ENCODE results near the gene MARCHF10. TPM values are rescaled to one million over a fixed set of nuclear protein-coding genes. Genes with fewer than 3 reads are reported as not detected.
A peak's percentile ranks its signal among the peaks of the same experiment; 100 is the strongest.

Gene MARCHF10
- polyA plus RNA-seq, 1 experiment: 0.43 TPM

GRCh38 chr17:62794666-62794971, 13.5 kb downstream of the MARCHF10 start:
- no peaks in the 10 kb centered on the region for H3K27me3 ChIP-seq (ENCODE audit: control insufficient read depth, insufficient read depth, low read length)
- no peak overlapping the region for H3K4me3 ChIP-seq (ENCODE audit: low read depth, low read length)
- no peaks in the 10 kb centered on the region for H3K36me3 ChIP-seq (ENCODE audit: control insufficient read depth, insufficient read depth, low read length)
- no peak for TF ChIP-seq CTCF (IDR thresholded peaks at IDR 0.05; ENCODE audit: insufficient read depth, low read depth, low read length)
- ChIA-PET POLR2A (no interaction called here), CTCF (no interaction called here)
- no peak for DNase-seq (ENCODE audit: low read depth)

- TF ChIP-seq CTCF (IDR thresholded peaks at IDR 0.05; ENCODE audit: insufficient read depth, low read depth, low read length): no peak
- CTCF ChIA-PET: no interaction called here
Observed at GRCh38 chr17:62793919-62794665, 14.0 kb downstream of the MARCHF10 start.

GRCh38 chr17:62792447-62792800, 15.7 kb downstream of the MARCHF10 start:
- ChIA-PET CTCF (no interaction called here), POLR2A (no interaction called here)
- DNase-seq (ENCODE audit: low read depth): no peak

More at GRCh38 chr17:62793919-62794665, 14.0 kb downstream of the MARCHF10 start:
- Histone ChIP-seq H3K4me3 (ENCODE audit: low read depth, low read length) (no peak overlapping the region), H3K36me3 (ENCODE audit: control insufficient read depth, insufficient read depth, low read length) (no peaks in the 10 kb centered on the region), H3K27me3 (ENCODE audit: control insufficient read depth, insufficient read depth, low read length) (no peaks in the 10 kb centered on the region)
- no peak for DNase-seq (ENCODE audit: low read depth)
- POLR2A ChIA-PET: no interaction called here

GRCh38 chr17:62791767-62792446, 16.2 kb downstream of the MARCHF10 start:
- H3K4me3 ChIP-seq (ENCODE audit: low read depth, low read length): no peak overlapping the region
- ChIA-PET CTCF (no interaction called here), POLR2A (interaction anchor here (0.5 kb wide), 1 partner anchor 52 kb away, joined by 12 read pairs; no protein-coding TSS in a partner anchor)

More at GRCh38 chr17:62792447-62792800, 15.7 kb downstream of the MARCHF10 start:
- Histone ChIP-seq H3K27me3 (ENCODE audit: control insufficient read depth, insufficient read depth, low read length) (no peaks in the 10 kb centered on the region), H3K4me3 (ENCODE audit: low read depth, low read length) (no peak overlapping the region), H3K36me3 (ENCODE audit: control insufficient read depth, insufficient read depth, low read length) (no peaks in the 10 kb centered on the region)
- no peak for TF ChIP-seq CTCF (IDR thresholded peaks at IDR 0.05; ENCODE audit: insufficient read depth, low read depth, low read length)

More at GRCh38 chr17:62791767-62792446, 16.2 kb downstream of the MARCHF10 start:
- H3K36me3 ChIP-seq (ENCODE audit: control insufficient read depth, insufficient read depth, low read length): no peaks in the 10 kb centered on the region
- TF ChIP-seq CTCF (IDR thresholded peaks at IDR 0.05; ENCODE audit: insufficient read depth, low read depth, low read length): no peak
- DNase-seq (ENCODE audit: low read depth): peak; percentile 75
- no peaks in the 10 kb centered on the region for H3K27me3 ChIP-seq (ENCODE audit: control insufficient read depth, insufficient read depth, low read length)

Measured in BJ (cell line).